Sigmoid colon (tissue), 7 donors: ENCODE results near the gene SLC15A3. TPM values are rescaled to one million over a fixed set of nuclear protein-coding genes. Genes with fewer than 3 reads are reported as not detected.

Source experiments
- DNase-seq: peaks from one replicate; pipeline ENCODE4 v3.0.0-alpha.2; 2019
- H3K27ac ChIP-seq, 4 donors: fragments of 200-600 bp; sonication (generic); one replicate each; pipeline ENCODE4 v1.5.1; 2016 to 2019; ENCODE audit warnings: mild to moderate bottlenecking in 1 of 4
- H3K27me3 ChIP-seq, 3 donors: fragments of 200-600 bp; sonication (generic); one replicate each; pipeline ENCODE4 v1.5.1; 2019; ENCODE audit warnings: mild to moderate bottlenecking in 1 of 3
- H3K36me3 ChIP-seq, 4 donors: fragments of 200-600 bp; sonication (generic); one replicate each; pipeline ENCODE4 v1.5.1; 2016 to 2019
- H3K4me1 ChIP-seq, 4 donors: fragments of 200-600 bp; sonication (generic); one replicate each; pipeline ENCODE4 v1.5.1; 2017 to 2019
- H3K4me3 ChIP-seq, 4 donors: fragments of 200-600 bp; sonication (generic); one replicate each; pipeline ENCODE4 v1.5.1; 2017 to 2019; ENCODE audit warnings: mild to moderate bottlenecking in 2 of 4, moderate library complexity in 1 of 4
- H3K9me3 ChIP-seq, 4 donors: fragments of 200-600 bp in 3 of 4; sonication (generic) in 3 of 4; one replicate each; pipeline versions ENCODE4 v1.5.1 to v1.6.1; 2013 to 2019
- CTCF ChIP-seq, 4 experiments: fragments of 450-650 bp in 3 of 4; fragments of 200-600 bp in 1 of 4; IDR thresholded peaks; one replicate each; pipeline ENCODE4 v1.5.1; 2016 to 2019; ENCODE audit warnings: antibody characterized with exemption in 4 of 4, mild to moderate bottlenecking in 3 of 4, moderate library complexity in 2 of 4
- EP300 ChIP-seq, 4 donors: sonication (generic); formaldehyde crosslinking; IDR thresholded peaks; one replicate each; pipeline ENCODE4 v1.6.1; 2017; ENCODE audit warnings: antibody characterized with exemption in 4 of 4
- POLR2A ChIP-seq, 2 donors: fragments of 450-650 bp; IDR thresholded peaks; one replicate each; pipeline ENCODE4 v1.6.1; 2016; ENCODE audit warnings: antibody characterized with exemption in 2 of 2, mild to moderate bottlenecking in 2 of 2, moderate library complexity in 2 of 2
- POLR2AphosphoS5 ChIP-seq, 4 donors: sonication (generic); formaldehyde crosslinking; IDR thresholded peaks; one replicate each; pipeline ENCODE4 v1.6.1; 2017; ENCODE audit warnings: antibody characterized with exemption in 4 of 4
- WGBS, 2 donors: extraction: QIAGEN DNeasy Blood & Tissue Kit; methylation state at CpG; one replicate each; pipeline ENCODE4 v1.1.7; 2013; 5-methylcytosine and 5-hydroxymethylcytosine counted together
- intact Hi-C: fragments of 100-400 bp; cut with DNase I; formaldehyde crosslinking; loops from one replicate; pipeline ENCODE4 v1.15.1; 2023
- polyA plus RNA-seq, 3 donors: library from polyadenylated mRNA; stranded (reverse); fragments of 200-250 nt; gene quantifications; one replicate each; pipeline ENCODE4 v1.2.3, GENCODE V29; 2013
- total RNA-seq, 4 donors: library from RNA; depleted of rRNA; stranded (reverse); fragments of >200 nt; gene quantifications; one replicate each; pipeline ENCODE4 v1.1.0, GENCODE V29; 2016
- donor health status: healthy with polysubstance abuse.
- donor health status: Bipolar disorder and iron deficiency.
- donor health status: healthy.

SLC15A3 gene
- total and polyA plus RNA-seq, 7 donors, result 12.8 to 43.9 (median 21.3) TPM

- intact Hi-C loops, result loop anchor here (10.0 kb wide), 2 partner anchors 1058 to 1362 kb away; no protein-coding TSS in a partner anchor
- 97 to 100% methylated on average over 1 of the region's 1 CpG for WGBS, 2 donors
- H3K9me3 ChIP-seq, result no peaks in the 10 kb centered on the region
- H3K36me3 ChIP-seq, result peaks cover 23 to 27% (median 25%) of the 10 kb centered on the region in 4 donors
- no peaks in the 10 kb centered on the region for H3K27me3 ChIP-seq
- H3K27ac ChIP-seq, result no peak overlapping the region
- DNase-seq, result no peak
- no peak overlapping the region for H3K4me3 ChIP-seq
- no peak for TF ChIP-seq CTCF (IDR thresholded peaks at IDR 0.05)
- no peak for TF ChIP-seq POLR2A (IDR thresholded peaks at IDR 0.05)
- TF ChIP-seq POLR2AphosphoS5 (IDR thresholded peaks at IDR 0.05), result no peak
- no peak for TF ChIP-seq EP300 (IDR thresholded peaks at IDR 0.05)
- H3K4me1 ChIP-seq, result peaks cover 0 to 49% (median 38%) of the 10 kb centered on the region in 4 donors
Observed at GRCh38 chr11:60917267-60917666, 34.7 kb downstream of the SLC15A3 start.

- no peaks in the 10 kb centered on the region for H3K9me3 ChIP-seq
- TF ChIP-seq POLR2A (IDR thresholded peaks at IDR 0.05) (no peak), CTCF (IDR thresholded peaks at IDR 0.05) (no peak), EP300 (IDR thresholded peaks at IDR 0.05) (no peak), POLR2AphosphoS5 (IDR thresholded peaks at IDR 0.05) (no peak)
- H3K4me3 ChIP-seq, result no peak overlapping the region
- H3K27me3 ChIP-seq, result no peaks in the 10 kb centered on the region
- peaks cover 17 to 22% (median 19%) of the 10 kb centered on the region in 4 donors for H3K36me3 ChIP-seq
- DNase-seq, result peak; percentile 32
- intact Hi-C loops, result loop anchor here (10.0 kb wide), 2 partner anchors 1058 to 1362 kb away; no protein-coding TSS in a partner anchor
- 87% methylated on average over 3 of the region's 3 CpGs for WGBS, 2 donors
- peaks cover 0 to 49% (median 38%) of the 10 kb centered on the region in 4 donors for H3K4me1 ChIP-seq
- H3K27ac ChIP-seq, result no peak overlapping the region
Observed at GRCh38 chr11:60916669-60917206, 35.2 kb downstream of the SLC15A3 start.

- H3K9me3 ChIP-seq, result no peaks in the 10 kb centered on the region
- peak overlapping the region; percentile 82 to 84 (median 83) for H3K4me3 ChIP-seq
- H3K27ac ChIP-seq, result peak overlapping the region; percentile 91 to 98 (median 95)
- peaks cover 4 to 8% (median 6%) of the 10 kb centered on the region in 4 donors for H3K36me3 ChIP-seq
- H3K4me1 ChIP-seq, result peaks cover 0 to 49% (median 38%) of the 10 kb centered on the region in 4 donors
- peak; percentile 75 for DNase-seq
- TF ChIP-seq POLR2A (IDR thresholded peaks at IDR 0.05) (no peak), POLR2AphosphoS5 (IDR thresholded peaks at IDR 0.05) (no peak), EP300 (IDR thresholded peaks at IDR 0.05) (no peak), CTCF (IDR thresholded peaks at IDR 0.05) (no peak)
- H3K27me3 ChIP-seq, result no peaks in the 10 kb centered on the region
- WGBS, 2 donors, result 5 to 8% methylated on average over 17 of the region's 17 CpGs
- intact Hi-C loops, result loop anchor here (2.0 to 10.0 kb wide), 3 partner anchors 35 to 1361 kb away; no protein-coding TSS in a partner anchor
Observed at GRCh38 chr11:60915248-60915914, 36.6 kb downstream of the SLC15A3 start.

- no peaks in the 10 kb centered on the region for H3K27me3 ChIP-seq
- peak in 1 of 4 donors; percentile 6 for TF ChIP-seq POLR2AphosphoS5 (IDR thresholded peaks at IDR 0.05)
- TF ChIP-seq POLR2A (IDR thresholded peaks at IDR 0.05), result no peak
- peak overlapping the region; percentile 82 to 84 (median 83) for H3K4me3 ChIP-seq
- peak; percentile 71 for DNase-seq
- no peaks in the 10 kb centered on the region for H3K9me3 ChIP-seq
- intact Hi-C loops, result loop anchor here (2.0 to 10.0 kb wide), 3 partner anchors 36 to 1360 kb away; no protein-coding TSS in a partner anchor
- 1% methylated on average over 31 of the region's 31 CpGs for WGBS, 2 donors
- H3K4me1 ChIP-seq, result peaks cover 0 to 45% (median 34%) of the 10 kb centered on the region in 4 donors
- peak overlapping the region; percentile 91 to 98 (median 95) for H3K27ac ChIP-seq
- peaks cover 0 to 2% (median 0%) of the 10 kb centered on the region in 4 donors for H3K36me3 ChIP-seq
Observed at GRCh38 chr11:60914633-60915247, 37.2 kb downstream of the SLC15A3 start.
